HG02840 (cell line): Measurements from ENCODE around the gene GRM8.

Source experiments
- ATAC-seq: cut with Tn5 transposase; IDR thresholded peaks from one replicate; pipeline ENCODE4 v1.9.1; 2021; ENCODE audit warnings: mild to moderate bottlenecking, moderate library complexity, moderate number of reproducible peaks; ENCODE audit not compliant: unreplicated experiment, low FRiP score

GRM8 gene

DNA sequence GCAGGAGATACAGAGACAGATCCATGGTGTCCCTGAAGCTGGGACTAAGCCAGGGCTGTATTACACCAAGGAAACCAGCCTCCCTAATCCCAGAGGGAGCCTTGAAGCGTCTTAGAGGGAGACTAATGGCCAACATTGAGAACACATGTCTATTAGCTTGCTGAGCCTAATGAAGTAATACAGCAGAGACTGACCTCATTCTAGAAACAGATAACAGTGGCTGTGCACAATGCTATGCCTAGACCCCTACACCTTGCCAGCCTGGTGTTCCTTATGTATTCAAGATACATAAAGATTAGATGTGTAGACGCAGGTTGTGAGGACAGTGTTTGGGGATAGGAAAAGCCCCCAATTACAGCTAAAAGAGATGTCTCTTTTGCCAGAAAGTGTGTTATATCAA, 19.1 kb downstream of the GRM8 start:
- no peak for ATAC-seq

DNA sequence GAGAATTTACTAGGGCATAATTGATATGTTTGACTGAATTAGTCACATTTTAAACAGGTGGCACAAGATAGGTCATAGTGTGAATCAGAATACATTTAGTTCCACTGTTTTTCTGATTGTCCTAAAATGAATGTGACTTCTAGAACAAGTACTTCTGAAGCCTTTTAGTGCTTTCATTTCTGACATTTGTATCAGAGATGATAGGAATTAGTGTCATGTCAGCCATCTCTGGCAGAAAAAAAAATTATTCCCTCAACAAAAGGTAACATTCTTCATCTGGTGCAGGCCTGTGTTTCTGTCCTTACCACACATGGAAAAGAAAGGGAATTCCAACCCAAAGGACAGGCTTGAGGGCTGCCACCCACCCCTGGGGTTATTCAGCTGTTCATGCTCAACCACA, 21.3 kb downstream of the GRM8 start:
- ATAC-seq: no peak

DNA sequence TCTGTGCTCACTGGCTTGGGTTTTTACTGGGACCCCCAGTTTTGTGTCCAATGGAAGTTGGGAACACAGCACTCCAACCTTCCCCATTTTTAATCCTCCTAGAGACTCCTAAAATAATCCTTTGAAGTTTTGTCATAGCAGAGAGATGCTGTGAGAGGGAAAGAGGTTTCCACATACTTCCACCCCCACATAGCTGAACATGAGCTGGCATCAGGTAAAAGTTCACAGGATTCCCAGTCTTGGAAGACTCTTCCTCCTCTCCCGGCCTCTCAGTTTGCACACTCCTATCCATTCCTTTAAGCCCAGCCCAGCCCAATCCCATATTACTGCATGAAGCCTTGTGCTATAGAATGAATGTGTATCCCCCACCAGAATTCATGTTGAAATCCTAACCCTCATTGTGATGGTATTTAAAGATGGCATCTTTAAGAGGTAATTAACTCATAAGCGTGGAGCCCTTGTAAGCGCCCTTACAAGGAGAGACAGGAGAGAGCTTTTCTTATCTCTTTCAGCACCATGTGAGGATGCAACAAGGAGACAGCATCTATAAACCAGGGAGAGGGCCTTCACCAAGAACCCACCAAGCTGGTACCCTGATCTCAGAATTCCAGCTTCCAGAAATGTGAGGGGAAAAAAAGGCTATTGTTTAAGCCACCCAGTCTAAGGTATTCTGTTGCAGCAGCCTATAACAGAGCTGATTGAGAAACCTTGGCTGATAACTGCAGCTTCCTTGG, 22.4 kb downstream of the GRM8 start:
- no peak for ATAC-seq

DNA sequence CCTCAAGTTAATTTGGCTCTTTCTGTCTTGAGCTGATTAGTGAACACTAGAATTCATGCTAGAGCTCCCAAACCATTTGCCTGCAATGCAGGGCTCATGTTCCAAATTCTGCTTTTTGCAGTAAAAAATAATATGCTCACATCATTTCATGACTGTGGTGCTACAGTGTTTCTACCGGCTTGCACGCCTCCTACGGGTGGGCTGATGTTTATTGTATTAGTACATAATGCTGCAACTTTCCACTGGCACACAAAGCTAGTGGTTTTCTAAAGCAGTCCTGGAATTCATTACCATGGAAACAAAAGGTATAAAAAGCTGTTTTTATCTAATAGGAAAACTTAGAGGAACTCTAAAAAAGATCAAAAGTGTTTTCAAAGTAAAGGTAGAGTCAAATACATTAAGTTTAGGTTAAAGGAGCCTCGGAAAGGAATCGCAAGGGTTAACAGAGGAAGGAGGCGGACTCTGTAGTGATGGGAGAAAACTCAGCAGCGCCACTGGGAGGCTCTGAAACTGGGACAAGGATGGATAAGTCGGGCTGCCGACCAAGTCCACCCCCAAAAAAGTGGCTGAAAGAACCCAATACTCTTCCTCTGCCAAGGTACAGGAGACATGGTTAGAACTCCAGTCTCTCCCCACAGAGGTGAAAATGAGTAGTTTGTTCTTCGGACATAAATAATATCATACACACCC, 25.9 kb downstream of the GRM8 start:
- ATAC-seq: no peak

DNA sequence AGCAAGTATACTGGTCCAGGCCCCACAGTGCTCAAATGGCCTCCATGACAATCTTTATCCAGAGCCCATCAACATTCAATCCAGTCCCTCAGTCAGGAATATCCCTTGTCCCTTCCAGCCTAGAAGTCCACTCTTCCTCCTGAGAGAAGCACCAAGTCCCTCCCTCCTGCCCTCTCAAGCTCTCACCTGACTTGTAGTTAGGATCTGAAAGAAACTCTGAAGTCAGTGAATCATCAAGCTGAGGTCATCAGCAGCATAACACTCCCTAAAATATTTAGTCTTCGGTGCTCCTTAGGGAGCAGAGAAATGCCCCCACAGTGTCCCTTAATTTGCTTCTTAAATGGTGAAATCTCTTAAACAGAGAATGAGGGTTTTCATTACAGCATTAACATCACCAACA, 31.0 kb downstream of the GRM8 start:
- no peak for ATAC-seq

- ATAC-seq: no peak
These were observed 37.6 kb downstream of the GRM8 start for GRCh38 chr7:127214956-127215718.

GRCh38 chr7:127209886-127210285, 42.9 kb downstream of the GRM8 start:
- no peak for ATAC-seq

DNA sequence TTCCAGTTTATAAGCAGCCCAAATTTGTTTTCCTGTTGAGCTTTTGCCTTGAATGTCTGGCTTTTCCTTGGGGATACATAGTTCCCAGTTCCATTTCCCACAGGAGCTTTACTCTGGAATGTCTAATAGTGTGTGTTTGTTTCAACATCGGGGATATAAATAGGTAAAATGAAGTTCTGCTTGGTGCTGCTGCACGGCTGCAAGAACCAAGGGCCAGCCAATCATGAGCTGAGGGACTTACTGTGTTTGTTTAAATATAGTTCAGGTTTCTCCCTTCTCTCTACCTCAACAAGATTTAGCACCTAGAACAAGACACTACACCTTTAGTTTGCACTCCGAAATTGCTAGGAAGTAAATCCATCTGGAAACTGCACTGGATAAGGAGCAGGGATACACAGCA, 43.9 kb downstream of the GRM8 start:
- no peak for ATAC-seq

DNA sequence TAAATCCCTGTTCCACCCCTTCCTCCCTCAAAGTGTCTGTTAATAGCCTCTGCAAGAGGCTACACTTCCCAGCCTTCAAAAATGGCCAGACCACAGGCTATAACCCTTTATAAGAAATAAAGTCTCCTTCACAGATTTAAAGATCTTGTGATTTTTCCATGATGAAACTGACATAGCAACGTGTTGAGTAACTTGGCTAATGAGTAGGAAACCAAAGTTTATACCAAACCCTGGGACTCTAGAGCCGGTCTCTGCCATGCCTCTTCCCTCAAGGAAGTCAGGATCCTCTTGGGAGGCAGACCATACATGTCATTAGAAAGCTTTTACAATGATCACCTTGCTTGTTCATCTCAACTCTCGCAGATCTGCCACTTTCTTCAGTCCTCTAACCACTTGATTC, 44.4 kb downstream of the GRM8 start:
- no peak for ATAC-seq

GRCh38 chr7:127207806-127208205, 44.9 kb downstream of the GRM8 start:
- no peak for ATAC-seq

DNA sequence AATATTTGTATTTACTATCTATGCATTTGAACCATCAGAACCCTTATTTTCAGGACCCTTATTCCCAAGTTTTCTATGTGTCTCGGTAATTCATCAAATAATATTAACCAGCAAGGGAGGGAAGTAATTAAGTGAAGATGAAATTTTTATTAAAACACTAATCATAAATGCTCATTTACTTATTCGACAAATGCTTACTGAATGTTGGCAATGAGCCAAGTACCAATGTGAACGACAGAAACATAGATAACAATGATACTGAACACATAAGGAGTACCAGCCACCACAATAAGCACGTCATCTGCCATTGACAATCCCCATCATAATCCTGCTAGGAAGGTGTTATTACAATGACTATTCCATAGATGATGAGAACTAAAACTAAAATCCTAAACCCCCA, 45.5 kb downstream of the GRM8 start:
- no peak for ATAC-seq

DNA sequence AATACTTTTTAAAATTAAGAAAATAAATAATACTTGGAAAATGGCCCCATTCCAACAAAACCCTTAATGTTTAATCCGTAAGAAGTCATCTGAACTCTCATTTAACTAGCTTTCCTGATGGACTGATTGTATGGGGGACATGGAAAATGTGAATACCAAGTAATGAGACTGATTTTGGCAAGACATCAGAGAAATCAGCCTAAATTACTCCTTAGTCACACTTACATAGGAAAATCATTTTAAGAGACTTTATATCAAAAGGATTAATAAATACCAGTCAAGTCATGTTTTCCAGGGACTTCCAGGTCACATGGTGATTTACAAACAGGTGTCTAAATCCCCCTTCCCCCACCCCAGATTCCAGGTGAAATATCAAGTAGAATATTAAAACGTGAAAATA, 58.2 kb downstream of the GRM8 start:
- no peak for ATAC-seq

DNA sequence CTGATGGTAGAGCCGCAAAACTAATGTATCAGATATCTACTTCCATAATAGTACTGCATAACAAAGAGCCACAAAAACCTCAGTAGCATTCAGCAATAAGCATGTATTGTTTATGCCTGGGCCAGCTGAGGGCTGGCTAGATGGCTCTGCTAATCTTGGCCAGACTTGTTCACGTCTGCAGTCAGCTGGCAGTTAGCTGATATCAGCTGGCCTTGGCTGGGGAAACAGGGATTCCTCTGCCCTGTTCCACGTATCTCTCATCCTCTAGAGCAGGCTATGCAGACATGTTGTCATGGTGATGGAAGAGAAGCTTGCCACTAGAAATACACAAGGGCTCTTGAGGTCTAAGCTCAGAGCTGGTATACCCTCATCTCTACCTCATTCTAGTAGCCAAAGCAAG, 62.9 kb downstream of the GRM8 start:
- ATAC-seq: no peak

- ATAC-seq: no peak
These were observed 63.7 kb downstream of the GRM8 start for GRCh38 chr7:127189074-127189473.

GRCh38 chr7:127187740-127188139, 65.0 kb downstream of the GRM8 start:
- no peak for ATAC-seq

DNA sequence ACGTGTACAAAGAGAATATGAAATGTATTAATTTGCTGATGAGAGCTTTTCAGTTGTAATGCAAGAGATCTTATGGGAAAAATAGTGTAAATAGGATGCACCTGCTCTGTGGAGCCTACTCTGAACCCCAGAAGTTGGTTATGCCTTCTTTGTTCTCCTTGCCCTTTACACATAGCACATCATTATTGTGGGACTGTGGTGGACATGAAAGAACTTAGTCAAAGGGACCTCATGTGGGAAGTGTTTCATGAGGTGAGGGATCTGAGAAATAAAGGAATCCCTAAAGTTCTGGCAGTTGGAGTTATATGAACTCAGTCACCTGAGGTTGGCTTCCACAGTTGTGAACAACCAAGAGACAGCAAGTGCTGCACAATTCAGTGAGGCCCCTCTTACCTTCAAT, 66.1 kb downstream of the GRM8 start:
- ATAC-seq: no peak

DNA sequence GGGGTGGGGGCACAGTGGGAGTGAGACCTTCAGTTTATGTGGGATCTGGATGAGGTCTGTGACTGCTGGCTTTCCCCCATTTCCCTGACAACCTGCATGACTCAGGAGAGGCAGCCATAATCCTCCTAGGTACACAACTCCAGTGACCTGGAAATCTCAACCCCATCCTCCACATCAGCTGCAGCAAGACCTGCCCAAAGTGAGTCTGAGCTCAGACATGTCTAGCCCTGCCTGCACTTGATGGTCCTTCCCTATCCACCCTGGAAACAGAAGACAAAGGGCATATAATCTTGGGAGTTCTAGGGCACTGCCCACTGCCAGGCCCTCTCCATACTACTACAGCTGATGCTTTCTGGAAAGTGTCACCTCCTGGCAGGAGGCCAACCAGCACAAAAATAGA, 75.6 kb downstream of the GRM8 start:
- ATAC-seq: no peak

- no peak for ATAC-seq
These were observed 90.4 kb downstream of the GRM8 start for GRCh38 chr7:127162366-127162765.

- ATAC-seq: no peak
These were observed 94.1 kb downstream of the GRM8 start for GRCh38 chr7:127158659-127159058.

GRCh38 chr7:127154958-127155357, 97.8 kb downstream of the GRM8 start:
- no peak for ATAC-seq

- ATAC-seq: no peak
These were observed 98.6 kb downstream of the GRM8 start for GRCh38 chr7:127154101-127154500.

- no peak for ATAC-seq
These were observed 99.4 kb downstream of the GRM8 start for GRCh38 chr7:127153315-127153714.
